ENCODE results near the gene EXOC7. TPM values are rescaled to one million over a fixed set of nuclear protein-coding genes. Genes with fewer than 3 reads are reported as not detected.

EXOC7 gene
- polyA plus RNA-seq, 3 donors, result 30.7 to 86.5 (median 42.4) TPM

DNA sequence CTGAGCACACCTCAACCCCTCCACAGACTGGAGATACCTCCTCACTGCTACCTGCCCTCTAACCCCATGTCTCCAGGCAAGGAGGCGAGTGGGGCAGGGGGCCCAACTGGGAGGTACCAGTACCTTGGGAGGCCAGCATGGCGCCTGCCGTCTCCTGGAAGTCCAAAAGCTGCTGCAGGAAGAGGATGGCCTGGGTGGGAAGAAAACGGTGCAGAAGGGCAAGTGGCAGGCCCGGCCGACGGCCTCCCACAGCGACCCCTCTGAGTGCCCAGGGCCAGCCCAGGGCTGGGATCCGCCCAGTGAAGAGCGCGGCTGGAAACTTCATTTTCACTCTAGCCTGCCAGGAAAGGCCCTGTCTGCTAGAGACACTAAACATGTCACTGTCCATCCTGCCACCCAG lies 16.1 kb downstream of the EXOC7 start:
- no peaks in the 10 kb centered on the region for H3K9me3 Mint-ChIP-seq
- peaks cover 2% of the 10 kb centered on the region for H3K4me1 Mint-ChIP-seq
- Histone ChIP-seq H4K20me1 (ENCODE audit: insufficient read depth, low read length) (no peaks in the 10 kb centered on the region), H3K4me2 (replicated peaks; ENCODE audit: extremely low read depth, low read length, poor library complexity, severe bottlenecking) (no peak overlapping the region), H3K9ac (ENCODE audit: insufficient read depth, low read length, poor library complexity, severe bottlenecking) (no peak overlapping the region), H3K36me3 (replicated peaks in 1 of 2; ENCODE audit: control insufficient read depth in 1 of 2, insufficient read depth in 2 of 2, low read length in 2 of 2) (peaks cover 97 to 100% of the 10 kb centered on the region in 2 donors), H3K9me3 (replicated peaks in 1 of 2; ENCODE audit: control insufficient read depth in 1 of 2, insufficient read depth in 1 of 2, low read length in 2 of 2) (no peaks in the 10 kb centered on the region), H3K27me3 (ENCODE audit: control insufficient read depth in 2 of 2, insufficient read depth in 2 of 2, low read length in 2 of 2) (no peaks in the 10 kb centered on the region), H3K27ac (ENCODE audit: low read depth in 1 of 2, low read length in 2 of 2) (no peak overlapping the region), H3K79me2 (ENCODE audit: insufficient read depth, low read length) (no peaks in the 10 kb centered on the region), H3K4me3 (replicated peaks in 1 of 3; ENCODE audit: low read depth in 2 of 3, low read length in 3 of 3) (no peak overlapping the region), H3K4me1 (ENCODE audit: control insufficient read depth in 1 of 2, insufficient read depth in 2 of 2, low read length in 2 of 2) (no peaks in the 10 kb centered on the region), H2AFZ (ENCODE audit: insufficient read depth, low read depth, low read length, poor library complexity, severe bottlenecking) (no peak overlapping the region)
- peaks cover 0 to 3% (median 2%) of the 10 kb centered on the region in 3 donors for H3K27me3 Mint-ChIP-seq (ENCODE audit: low read depth in 3 of 3)
- no peak overlapping the region for H3K27ac Mint-ChIP-seq
- DNase-seq, result no peak
- intact Hi-C loops (cut with micrococcal nuclease), result no loop called here
- peaks cover 88 to 99% of the 10 kb centered on the region in 2 donors for H3K36me3 Mint-ChIP-seq
- no peak overlapping the region for H3K4me3 Mint-ChIP-seq
- WGBS (ENCODE audit: insufficient coverage), result 97% methylated on average over 5 of the region's 11 CpGs
- no peak for TF ChIP-seq CTCF (IDR thresholded peaks at IDR 0.05)

- Mint-ChIP-seq H3K27ac (no peak overlapping the region), H3K9me3 (no peaks in the 10 kb centered on the region), H3K4me1 (no peaks in the 10 kb centered on the region), H3K27me3 (ENCODE audit: low read depth in 3 of 3) (peaks cover 0 to 3% (median 2%) of the 10 kb centered on the region in 3 donors), H3K36me3 (peaks cover 83 to 93% of the 10 kb centered on the region in 2 donors), H3K4me3 (no peak overlapping the region)
- Histone ChIP-seq H3K9ac (ENCODE audit: insufficient read depth, low read length, poor library complexity, severe bottlenecking) (no peak overlapping the region), H2AFZ (ENCODE audit: insufficient read depth, low read depth, low read length, poor library complexity, severe bottlenecking) (no peak overlapping the region), H3K27ac (ENCODE audit: low read depth in 1 of 2, low read length in 2 of 2) (no peak overlapping the region), H4K20me1 (ENCODE audit: insufficient read depth, low read length) (no peaks in the 10 kb centered on the region), H3K4me2 (replicated peaks; ENCODE audit: extremely low read depth, low read length, poor library complexity, severe bottlenecking) (no peak overlapping the region), H3K4me1 (ENCODE audit: control insufficient read depth in 1 of 2, insufficient read depth in 2 of 2, low read length in 2 of 2) (no peaks in the 10 kb centered on the region), H3K4me3 (replicated peaks in 1 of 3; ENCODE audit: low read depth in 2 of 3, low read length in 3 of 3) (no peak overlapping the region), H3K79me2 (ENCODE audit: insufficient read depth, low read length) (no peaks in the 10 kb centered on the region), H3K9me3 (replicated peaks in 1 of 2; ENCODE audit: control insufficient read depth in 1 of 2, insufficient read depth in 1 of 2, low read length in 2 of 2) (no peaks in the 10 kb centered on the region), H3K36me3 (replicated peaks in 1 of 2; ENCODE audit: control insufficient read depth in 1 of 2, insufficient read depth in 2 of 2, low read length in 2 of 2) (peaks cover 89 to 96% of the 10 kb centered on the region in 2 donors), H3K27me3 (ENCODE audit: control insufficient read depth in 2 of 2, insufficient read depth in 2 of 2, low read length in 2 of 2) (no peaks in the 10 kb centered on the region)
- no peak for TF ChIP-seq CTCF (IDR thresholded peaks at IDR 0.05)
- WGBS (ENCODE audit: insufficient coverage), result 98% methylated on average over 9 of the region's 9 CpGs
- intact Hi-C loops (cut with micrococcal nuclease), result no loop called here
- DNase-seq, result no peak
Observed at GRCh38 chr17:76086384-76086783, 17.2 kb downstream of the EXOC7 start.
